K562 (cell line): ENCODE measurements around the gene ASCC2. TPM values are rescaled to one million over a fixed set of nuclear protein-coding genes. Genes with fewer than 3 reads are reported as not detected.

Source experiments
- BCOR ChIP-seq: fragments of 450-650 bp; IDR thresholded peaks from 2 replicates; pipeline ENCODE4 v1.6.1; 2016
- COPS2 ChIP-seq: fragments of 450-650 bp; conservative IDR thresholded peaks from 2 replicates; pipeline ENCODE4 v1.6.1; 2016; ENCODE audit warnings: mild to moderate bottlenecking, moderate library complexity
- CXXC5 ChIP-seq: fragments of 250-450 bp; sonication (Bioruptor Pico); IDR thresholded peaks from 2 replicates; pipeline ENCODE4 v1.8.0; 2022; ENCODE audit warnings: inconsistent platforms, mild to moderate bottlenecking, moderate library complexity
- ELF2 ChIP-seq: fragments of 250-450 bp; sonication (Bioruptor Pico); IDR thresholded peaks from 2 replicates; pipeline ENCODE4 v1.5.0; 2021; ENCODE audit warnings: mild to moderate bottlenecking
- ELF4 ChIP-seq: fragments of 450-650 bp; formaldehyde crosslinking; IDR thresholded peaks from 2 replicates; pipeline ENCODE4 v1.4.0; 2022; ENCODE audit warnings: missing genetic modification characterization
- FOXO4 ChIP-seq: fragments of 450-650 bp; formaldehyde crosslinking; IDR thresholded peaks from 2 replicates; pipeline ENCODE4 v1.4.0; 2020; ENCODE audit warnings: mild to moderate bottlenecking, moderate library complexity
- FOXP1 ChIP-seq: sonication (generic); formaldehyde crosslinking; IDR thresholded peaks from 2 replicates; pipeline ENCODE4 v1.8.0; 2022; ENCODE audit warnings: mild to moderate bottlenecking, missing genetic modification reagents
- GTF2F1 ChIP-seq: IDR thresholded peaks from 2 replicates; pipeline ENCODE4 v1.6.1; 2011; ENCODE audit warnings: low read depth, low read length, improper control_type of control experiment
- HLTF ChIP-seq: fragments of 450-650 bp; IDR thresholded peaks from 2 replicates; pipeline ENCODE4 v1.6.1; 2016
- ILK ChIP-seq: fragments of 450-650 bp; IDR thresholded peaks from 2 replicates; pipeline ENCODE4 v1.6.1; 2016; ENCODE audit warnings: missing genetic modification characterization, low read depth, mild to moderate bottlenecking, missing compliant biosample characterization, moderate library complexity, borderline replicate concordance
- NFIC ChIP-seq: fragments of 450-650 bp; IDR thresholded peaks from 2 replicates; pipeline ENCODE4 v1.6.1; 2017; ENCODE audit warnings: mild to moderate bottlenecking, inconsistent platforms
- PHF20 ChIP-seq: fragments of 450-650 bp; IDR thresholded peaks from 2 replicates; pipeline ENCODE4 v1.6.1; 2018; ENCODE audit not compliant: partially characterized antibody
- PTRF ChIP-seq: fragments of 450-650 bp; IDR thresholded peaks from 2 replicates; pipeline ENCODE4 v1.6.1; 2016; ENCODE audit warnings: mild to moderate bottlenecking, missing genetic modification characterization, missing compliant biosample characterization
- RB1 ChIP-seq: fragments of 450-650 bp; IDR thresholded peaks from 2 replicates; pipeline ENCODE4 v1.6.1; 2017; ENCODE audit warnings: low read depth, mild to moderate bottlenecking
- RCOR1 ChIP-seq, 2 experiments: IDR thresholded peaks; 2 replicates each; pipeline ENCODE4 v1.6.1; 2012; ENCODE audit warnings: low read depth in 2 of 2, low read length in 2 of 2, borderline replicate concordance in 1 of 2, improper control_type of control experiment in 1 of 2
- SOX6 ChIP-seq: fragments of 450-650 bp; IDR thresholded peaks from 2 replicates; pipeline ENCODE4 v1.6.1; 2014; ENCODE audit warnings: mild to moderate bottlenecking
- TAF1 ChIP-seq: IDR thresholded peaks from 2 replicates; pipeline ENCODE4 v1.6.1; 2011; ENCODE audit warnings: mild to moderate bottlenecking, low read length, moderate library complexity; ENCODE audit not compliant: insufficient read depth, control insufficient read depth, severe bottlenecking; ENCODE audit errors: extremely low read depth
- TEAD1 ChIP-seq, 2 experiments: fragments of 450-650 bp in 1 of 2; sonication (generic) in 1 of 2; formaldehyde crosslinking; IDR thresholded peaks; 2 replicates each; pipeline versions ENCODE4 v1.4.0 to v1.8.0; 2020 to 2022; ENCODE audit warnings: mild to moderate bottlenecking in 2 of 2, missing genetic modification reagents in 1 of 2
- THRB ChIP-seq: fragments of 450-650 bp; formaldehyde crosslinking; conservative IDR thresholded peaks from 2 replicates; pipeline ENCODE4 v1.4.0; 2022; ENCODE audit warnings: mild to moderate bottlenecking, missing genetic modification characterization
- ZC3H8 ChIP-seq: fragments of 450-650 bp; IDR thresholded peaks from 2 replicates; pipeline ENCODE4 v1.6.1; 2017
- ZFPM2 ChIP-seq: fragments of 250-450 bp; sonication (Bioruptor Pico); IDR thresholded peaks from 2 replicates; pipeline ENCODE4 v1.5.1; 2022; ENCODE audit warnings: mild to moderate bottlenecking
- ZNF280A ChIP-seq: fragments of 450-650 bp; IDR thresholded peaks from 2 replicates; pipeline ENCODE4 v1.6.1; 2018; ENCODE audit warnings: mild to moderate bottlenecking, low read depth; ENCODE audit not compliant: partially characterized antibody
- ZNF408 ChIP-seq: fragments of 250-450 bp; sonication (Bioruptor Pico); IDR thresholded peaks from 2 replicates; pipeline ENCODE4 v1.4.0; 2020; ENCODE audit warnings: low read depth, mild to moderate bottlenecking, moderate library complexity
- ZNF561 ChIP-seq: fragments of 450-650 bp; formaldehyde crosslinking; conservative IDR thresholded peaks from 2 replicates; pipeline ENCODE4 v1.4.0; 2020; ENCODE audit warnings: mild to moderate bottlenecking, moderate library complexity
- ZNF57 ChIP-seq: fragments of 450-650 bp; formaldehyde crosslinking; IDR thresholded peaks from 2 replicates; pipeline ENCODE4 v1.4.0; 2020; ENCODE audit warnings: mild to moderate bottlenecking, moderate library complexity
- ZNF778 ChIP-seq: fragments of 450-650 bp; formaldehyde crosslinking; IDR thresholded peaks from 2 replicates; pipeline ENCODE4 v1.4.0; 2020; ENCODE audit warnings: mild to moderate bottlenecking, moderate library complexity
- polyA plus RNA-seq, 8 experiments: library from polyadenylated mRNA; depleted of rRNA in 4 of 8; stranded (reverse) in 5 of 8; unstranded in 3 of 8; fragments of >200 nt; fragmentation: Nextera tagmentation in 2 of 8; fragmentation: Illumina TruSeq in 1 of 8; extraction: Ambion mirVana in 2 of 8; extraction: Trizol in 1 of 8; gene quantifications; 2 replicates each; pipeline versions ENCODE4 v1.2.1 to v1.2.3, GENCODE V29; 2011 to 2014; ENCODE audit warnings: inconsistent platforms in 1 of 8, missing spikeins in 1 of 8
- total RNA-seq, 7 experiments: library from RNA; depleted of rRNA in 6 of 7; stranded (reverse); fragments of >200 nt in 6 of 7; fragmentation: Illumina TruSeq in 2 of 7; extraction: Trizol in 2 of 7; gene quantifications; 2 replicates each; pipeline versions ENCODE4 v1.2.1 to v1.2.3, GENCODE V29; 2011 to 2021; ENCODE audit warnings: low replicate concordance in 1 of 7

Gene ASCC2
- total and polyA plus RNA-seq, 9 of the 15 experiments (the other 6 are each of a cell fraction or from before 2014, with no cell fraction given), result 4.0 to 46.7 (median 26.8) TPM

- TF ChIP-seq THRB, result no peak
- TF ChIP-seq TEAD1 (CRISPR knock-in tag; IDR thresholded peaks at IDR 0.05), result peak in 1 of 2 experiments; percentile 81; a peak in 2 of 4 replicates
- peak; percentile 15; the same call in 1 of the 2 replicates for TF ChIP-seq NFIC
- TF ChIP-seq HLTF, result no peak
- TF ChIP-seq ZNF561 (CRISPR knock-in tag), result no peak
- peak; percentile 60 for TF ChIP-seq TAF1
- TF ChIP-seq ZNF280A, result peak; percentile 56
- TF ChIP-seq ILK (tag), result no peak
- no peak for TF ChIP-seq SOX6
- TF ChIP-seq ZFPM2 (CRISPR knock-in tag), result no peak
- TF ChIP-seq FOXO4 (CRISPR knock-in tag), result no peak
- no peak for TF ChIP-seq COPS2
- TF ChIP-seq ELF2 (CRISPR knock-in tag), result peak; percentile 92
- no peak for TF ChIP-seq ZC3H8
- no peak for TF ChIP-seq PTRF (tag)
- no peak for TF ChIP-seq ZNF57 (CRISPR knock-in tag)
- no peak for TF ChIP-seq ZNF778 (CRISPR knock-in tag)
- TF ChIP-seq ELF4 (CRISPR knock-in tag), result no peak
- TF ChIP-seq PHF20, result peak; percentile 89
- no peak for TF ChIP-seq BCOR
- TF ChIP-seq FOXP1, result 0 out of 2 replicates have a peak, but pooled peaks have one; percentile 61
- no peak for TF ChIP-seq ZNF408 (CRISPR knock-in tag)
- no peak for TF ChIP-seq GTF2F1
- TF ChIP-seq CXXC5 (CRISPR knock-in tag), result peak; percentile 84
- TF ChIP-seq RCOR1 (IDR thresholded peaks at IDR 0.05; ENCODE audit: borderline replicate concordance in 1 of 2, low read depth in 2 of 2, low read length in 2 of 2), result no peak
- TF ChIP-seq RB1, result 0 out of 2 replicates have a peak, but pooled peaks have one; percentile 42
These were observed at the start of gene ASCC2 (continued) for GRCh38 chr22:29837741-29838598.
